Left colon (tissue), 2 donors: ENCODE data around the gene ZMAT5. TPM values are rescaled to one million over a fixed set of nuclear protein-coding genes. Genes with fewer than 3 reads are reported as not detected.

ENCODE experiments used
- ATAC-seq: fragments of 200-7000 bp; cut with Tn5 transposase; one replicate; pipeline ENCODE4 v1.9.1; 2020; ENCODE audit warnings: mild to moderate bottlenecking, moderate library complexity
- DNase-seq, 2 donors: peaks; one replicate each; pipeline ENCODE4 v3.0.0-alpha.2; 2020
- intact Hi-C, 2 donors: fragments of 100-400 bp; cut with DNase I in 1 of 2; cut with micrococcal nuclease in 1 of 2; formaldehyde crosslinking; loops; one replicate each; pipeline versions ENCODE4 v1.11.2 to v1.14.0; 2022; cut with DNase I, micrococcal nuclease
- total RNA-seq, 2 donors: library from RNA; stranded (reverse); fragmentation: NEBNext Ultra II Directional; extraction: Animal tissue kit (Norgen Biotek cat#: 25700); gene quantifications; one replicate each; pipeline ENCODE4 v1.2.1, GENCODE V29; 2021
- donor health status: DM: no; HTN: no; CAD: no.
- donor health status: DM: yes; HTN: yes; CAD: no.

Gene ZMAT5
- total RNA-seq, 2 donors from 2014 or later, result 12.7 TPM

- DNase-seq (no peak), ATAC-seq (no peak)
- intact Hi-C loops, result no loop called here
These were observed 29.3 kb downstream of the ZMAT5 start for GRCh38 chr22:29737251-29738117.

GRCh38 chr22:29735416-29735815 is 31.4 kb downstream of the ZMAT5 start:
- ATAC-seq, result no peak
- no peak for DNase-seq
- intact Hi-C loops, result no loop called here

GRCh38 chr22:29734838-29735237 is 32.0 kb downstream of the ZMAT5 start:
- ATAC-seq, result no peak
- intact Hi-C loops, result no loop called here
- no peak for DNase-seq

- DNase-seq (no peak), ATAC-seq (no peak)
- intact Hi-C loops, result no loop called here
These were observed 32.4 kb downstream of the ZMAT5 start for GRCh38 chr22:29734406-29734805.

- ATAC-seq (peak; percentile 94), DNase-seq (peak; percentile 33 to 53)
- intact Hi-C loops, result no loop called here
These were observed 33.2 kb downstream of the ZMAT5 start for GRCh38 chr22:29733362-29734201.

- no peak for ATAC-seq
- DNase-seq, result no peak
- intact Hi-C loops, result no loop called here
These were observed 33.9 kb downstream of the ZMAT5 start for GRCh38 chr22:29732883-29733282.

- no peak for ATAC-seq
These were observed 35.6 kb downstream of the ZMAT5 start for GRCh38 chr22:29731058-29731850.

GRCh38 chr22:29729161-29729560 is 37.6 kb downstream of the ZMAT5 start:
- DNase-seq (no peak), ATAC-seq (no peak)
- intact Hi-C loops, result no loop called here

More at GRCh38 chr22:29731058-29731850, 35.6 kb downstream of the ZMAT5 start:
- DNase-seq, result no peak
- intact Hi-C loops, result no loop called here

- intact Hi-C loops, result no loop called here
These were observed 39.7 kb downstream of the ZMAT5 start for GRCh38 chr22:29727131-29727523.

GRCh38 chr22:29726512-29727130 is 40.2 kb downstream of the ZMAT5 start:
- DNase-seq (no peak), ATAC-seq (no peak)
- intact Hi-C loops, result no loop called here

More at GRCh38 chr22:29727131-29727523, 39.7 kb downstream of the ZMAT5 start:
- DNase-seq (peak in 1 of 2 donors; percentile 40), ATAC-seq (peak; percentile 63)

GRCh38 chr22:29726106-29726505 is 40.7 kb downstream of the ZMAT5 start:
- intact Hi-C loops, result no loop called here
- ATAC-seq (no peak), DNase-seq (no peak)

- DNase-seq (no peak), ATAC-seq (no peak)
- intact Hi-C loops, result no loop called here
These were observed 42.0 kb downstream of the ZMAT5 start for GRCh38 chr22:29724843-29725242.

- DNase-seq (no peak), ATAC-seq (no peak)
- intact Hi-C loops, result no loop called here
These were observed 43.0 kb downstream of the ZMAT5 start for GRCh38 chr22:29723766-29724165.

GRCh38 chr22:29722587-29722986 is 44.2 kb downstream of the ZMAT5 start:
- intact Hi-C loops, result no loop called here
- ATAC-seq, result no peak
- no peak for DNase-seq

GRCh38 chr22:29722151-29722550 is 44.7 kb downstream of the ZMAT5 start:
- DNase-seq (no peak), ATAC-seq (no peak)
- intact Hi-C loops, result no loop called here

GRCh38 chr22:29720811-29721323 is 45.9 kb downstream of the ZMAT5 start:
- no peak for DNase-seq
- intact Hi-C loops, result no loop called here
- no peak for ATAC-seq

GRCh38 chr22:29719899-29720645 is 46.7 kb downstream of the ZMAT5 start, which contains the start of gene CABP7:
Gene CABP7, plus strand, starts transcription at chr22:29720003. Its CDS starts 422 bp downstream, at chr22:29720425.
- intact Hi-C loops, result no loop called here
- no peak for ATAC-seq
- DNase-seq, result no peak
